Measurements from ENCODE around the gene NOC2L. TPM values are rescaled to one million over a fixed set of nuclear protein-coding genes. Genes with fewer than 3 reads are reported as not detected.

The NOC2L gene
- total RNA-seq, 1 donor from 2014 or later = 121 TPM

DNA sequence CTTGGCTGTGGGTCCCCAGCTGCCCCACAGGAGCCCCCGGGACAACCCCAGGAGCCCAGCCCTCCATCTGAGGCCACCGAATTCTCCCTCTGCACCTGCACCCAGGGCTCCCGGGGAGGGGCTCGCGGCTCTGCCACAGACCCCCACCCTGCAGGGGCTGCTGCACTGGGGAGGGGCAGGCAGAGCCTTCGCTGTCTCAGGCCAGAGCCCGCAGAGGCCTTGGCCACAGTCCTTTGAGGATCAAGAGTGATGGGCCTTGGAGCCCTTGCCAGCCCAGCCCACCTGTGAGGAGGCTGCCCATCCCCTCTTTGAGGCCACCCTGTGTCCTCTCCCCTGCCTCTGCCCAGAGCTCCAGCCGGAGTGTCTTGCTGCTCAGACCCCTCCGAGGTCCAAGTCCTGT lies 16.3 kb upstream of the NOC2L start:
- no peak for DNase-seq (ENCODE audit: low read depth, low spot score)

DNA sequence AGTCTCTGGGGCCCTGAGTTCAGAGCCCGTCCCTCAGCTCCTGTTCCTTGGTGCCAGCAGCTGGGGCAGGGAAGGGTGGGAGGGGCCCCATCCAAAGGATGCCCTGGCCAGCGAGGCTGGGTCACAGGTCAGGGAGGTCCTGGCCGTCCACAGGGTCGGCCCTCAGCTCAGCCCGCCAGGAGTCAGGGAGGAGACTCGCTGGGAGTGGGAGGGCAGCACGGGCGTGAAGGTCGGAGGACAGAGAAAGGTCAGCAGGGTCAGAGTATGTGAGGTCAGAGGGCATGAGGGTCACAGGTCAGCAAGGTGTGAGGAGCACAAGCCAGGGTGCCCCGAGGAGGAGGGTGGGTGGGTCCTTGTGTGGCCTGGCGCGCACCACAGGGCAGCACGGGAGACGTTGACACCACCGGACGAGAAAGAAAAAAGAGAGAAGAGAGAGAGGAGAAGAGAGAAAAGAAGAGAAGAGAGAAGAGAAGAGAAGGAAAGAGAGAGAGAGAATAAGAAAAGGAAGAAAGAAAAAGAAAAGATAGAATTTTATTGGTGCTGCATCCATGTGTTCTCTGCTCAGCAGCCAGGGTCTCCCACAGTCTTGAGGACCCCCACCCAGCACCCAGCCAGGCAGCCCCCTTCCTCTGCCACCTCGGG lies 15.8 kb upstream of the NOC2L start:
- no peak for DNase-seq (ENCODE audit: low read depth, low spot score)

DNA sequence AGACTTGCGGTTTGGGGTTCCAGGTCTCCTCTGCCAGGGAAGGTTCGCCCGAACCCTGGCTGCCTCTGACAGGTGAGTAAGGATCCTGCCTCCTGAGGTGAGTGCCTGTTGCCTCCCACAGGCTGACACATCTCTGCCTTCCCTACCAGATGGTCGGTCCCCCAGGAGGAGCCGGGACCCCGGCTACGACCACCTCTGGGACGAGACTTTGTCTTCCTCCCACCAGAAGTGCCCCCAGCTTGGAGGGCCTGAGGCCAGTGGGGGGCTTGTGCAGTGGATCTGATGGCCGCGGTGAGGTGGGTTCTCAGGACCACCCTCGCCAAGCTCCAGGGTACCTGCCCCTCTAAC lies 15.2 kb upstream of the NOC2L start:
- no peak for DNase-seq (ENCODE audit: low read depth, low spot score)

DNA sequence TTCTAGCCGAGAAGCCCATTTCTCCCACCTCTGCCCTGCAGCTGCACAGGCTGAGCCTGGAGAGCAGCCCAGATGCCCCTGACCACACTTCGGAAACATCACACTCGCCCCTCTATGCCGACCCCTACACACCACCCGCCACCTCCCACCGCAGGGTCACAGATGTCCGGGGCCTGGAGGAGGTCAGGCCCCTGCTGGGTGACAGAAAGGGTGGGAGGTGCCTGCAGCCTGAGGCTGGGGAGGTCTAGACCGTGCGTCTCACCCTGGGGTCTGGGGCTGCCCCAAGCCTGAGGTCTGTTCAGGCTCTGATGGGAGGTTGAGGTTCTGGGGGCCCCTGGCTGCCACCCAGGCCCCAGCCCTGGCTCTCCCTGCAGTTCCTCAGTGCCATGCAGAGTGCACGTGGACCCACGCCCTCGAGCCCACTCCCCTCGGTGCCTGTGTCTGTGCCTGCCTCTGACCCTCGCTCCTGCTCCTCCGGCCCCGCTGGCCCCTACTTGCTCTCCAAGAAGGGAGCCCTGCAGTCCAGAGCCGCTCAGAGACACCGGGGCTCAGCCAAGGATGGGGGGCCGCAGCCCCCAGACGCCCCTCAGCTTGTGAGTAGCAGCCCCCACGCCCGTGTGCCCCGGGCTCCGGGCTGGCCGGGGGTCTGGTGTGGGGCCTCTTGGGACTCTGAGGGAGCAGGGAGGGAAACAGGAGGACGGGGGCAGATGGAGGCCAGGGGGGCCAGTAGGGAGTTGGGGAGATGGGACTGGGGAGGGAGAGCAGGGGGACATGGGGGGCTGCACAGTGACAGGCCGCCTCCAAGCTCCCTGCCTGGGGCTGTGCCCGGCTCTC lies 14.6 kb upstream of the NOC2L start:
- DNase-seq (ENCODE audit: low read depth, low spot score) = no peak

DNA sequence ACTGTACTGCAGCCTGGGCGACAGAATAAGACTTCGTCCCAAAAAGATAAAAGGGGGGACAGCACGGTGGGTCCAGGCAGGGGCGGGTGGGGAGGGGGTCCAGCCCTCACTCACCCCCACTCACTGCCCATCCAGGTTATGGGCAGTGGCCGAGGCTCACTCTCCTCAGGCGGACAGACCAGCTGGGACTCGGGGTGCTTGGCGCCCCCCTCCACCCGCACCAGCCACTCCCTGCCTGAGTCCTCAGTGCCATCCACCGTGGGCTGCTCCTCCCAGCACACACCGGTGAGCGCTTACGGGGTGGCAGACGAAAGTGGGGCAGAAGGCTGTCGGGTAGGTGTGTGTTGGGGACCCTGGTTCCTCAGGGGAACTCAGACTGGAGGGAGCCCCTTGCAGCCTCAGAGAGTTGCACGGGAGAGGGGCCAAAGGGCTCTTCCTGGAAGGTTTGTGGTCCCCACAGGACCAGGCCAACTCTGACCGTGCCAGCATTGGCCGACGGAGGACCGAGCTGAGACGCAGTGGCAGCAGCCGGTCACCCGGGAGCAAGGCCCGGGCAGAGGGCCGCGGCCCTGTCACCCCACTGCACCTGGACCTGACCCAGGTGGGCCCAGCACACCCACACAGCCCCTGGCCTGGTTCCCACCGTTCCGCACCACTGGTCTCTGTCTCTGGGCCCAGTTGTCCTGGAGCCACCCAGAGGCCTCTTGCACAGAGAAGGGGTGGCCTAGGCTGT lies 13.8 kb upstream of the NOC2L start:
- DNase-seq (ENCODE audit: low read depth, low spot score) = no peak

DNA sequence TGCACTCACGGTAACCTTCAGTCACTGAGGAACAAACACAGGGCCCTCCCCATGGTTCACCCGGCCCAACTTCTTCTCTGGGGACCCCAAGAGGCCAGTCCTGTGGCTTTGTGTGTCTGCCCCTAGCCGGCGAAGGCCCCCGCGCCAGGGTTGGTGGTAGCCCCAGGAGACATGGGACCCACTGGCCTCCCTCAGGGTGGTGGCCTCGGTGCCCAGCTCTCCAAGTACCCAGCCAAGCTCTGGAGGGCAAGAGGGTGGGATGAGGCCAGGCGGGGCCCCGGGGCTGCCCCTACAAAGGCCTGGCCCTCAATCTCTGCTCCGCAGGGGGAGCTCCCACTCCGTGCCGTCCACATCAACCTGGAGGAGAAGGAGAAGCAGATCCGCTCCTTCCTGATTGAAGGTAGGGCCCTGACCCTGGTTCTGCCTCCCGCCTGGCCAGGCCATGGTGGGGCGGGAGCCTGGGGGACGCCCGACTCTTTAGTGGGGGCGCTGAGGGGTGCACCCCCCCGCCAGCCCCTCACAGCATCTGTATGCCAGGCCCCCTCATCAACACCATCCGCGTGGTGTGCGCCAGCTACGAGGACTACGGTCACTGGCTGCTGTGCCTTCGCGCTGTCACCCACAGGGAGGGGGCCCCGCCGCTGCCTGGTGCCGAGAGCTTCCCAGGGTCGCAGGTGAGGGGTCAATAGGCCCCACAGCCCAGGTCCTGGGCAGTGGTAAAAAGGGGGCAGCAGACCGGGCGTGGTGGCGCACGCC lies 12.9 kb upstream of the NOC2L start:
- DNase-seq (ENCODE audit: low read depth, low spot score) = no peak

DNA sequence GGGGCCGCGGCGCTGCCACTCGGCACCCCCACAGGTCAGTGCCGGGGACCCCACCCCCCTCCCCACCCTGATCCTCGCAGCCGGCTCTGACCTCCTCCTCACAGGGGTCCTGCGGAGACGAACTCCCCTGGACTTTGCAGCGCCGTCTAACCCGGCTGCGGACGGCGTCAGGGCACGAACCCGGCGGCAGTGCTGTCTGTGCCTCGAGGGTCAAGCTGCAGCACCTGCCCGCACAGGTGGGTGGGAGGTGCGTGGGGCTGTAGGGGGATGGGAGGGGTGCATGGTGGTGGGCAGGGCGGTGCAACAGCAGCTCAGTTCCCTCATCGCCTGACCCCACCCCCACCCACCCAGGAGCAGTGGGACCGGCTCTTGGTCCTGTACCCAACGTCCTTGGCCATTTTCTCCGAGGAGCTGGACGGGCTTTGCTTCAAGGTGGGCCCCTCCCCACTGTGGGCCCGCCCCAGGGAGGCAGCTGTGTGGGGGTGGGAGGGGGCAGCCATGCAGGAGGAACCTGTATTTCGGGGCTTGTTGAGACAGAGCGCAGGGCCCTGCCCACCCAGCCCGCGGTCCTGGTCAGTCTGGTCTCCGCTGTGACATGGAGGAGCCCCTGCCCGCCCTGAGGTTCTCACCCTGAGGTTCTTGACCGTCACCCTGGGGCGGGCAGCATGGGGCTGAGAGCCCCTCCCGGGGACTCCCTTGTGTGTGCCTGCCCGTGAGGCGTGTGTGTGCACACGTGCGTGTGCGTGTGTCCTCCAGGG lies 12.1 kb upstream of the NOC2L start:
- no peak for DNase-seq (ENCODE audit: low read depth, low spot score)

DNA sequence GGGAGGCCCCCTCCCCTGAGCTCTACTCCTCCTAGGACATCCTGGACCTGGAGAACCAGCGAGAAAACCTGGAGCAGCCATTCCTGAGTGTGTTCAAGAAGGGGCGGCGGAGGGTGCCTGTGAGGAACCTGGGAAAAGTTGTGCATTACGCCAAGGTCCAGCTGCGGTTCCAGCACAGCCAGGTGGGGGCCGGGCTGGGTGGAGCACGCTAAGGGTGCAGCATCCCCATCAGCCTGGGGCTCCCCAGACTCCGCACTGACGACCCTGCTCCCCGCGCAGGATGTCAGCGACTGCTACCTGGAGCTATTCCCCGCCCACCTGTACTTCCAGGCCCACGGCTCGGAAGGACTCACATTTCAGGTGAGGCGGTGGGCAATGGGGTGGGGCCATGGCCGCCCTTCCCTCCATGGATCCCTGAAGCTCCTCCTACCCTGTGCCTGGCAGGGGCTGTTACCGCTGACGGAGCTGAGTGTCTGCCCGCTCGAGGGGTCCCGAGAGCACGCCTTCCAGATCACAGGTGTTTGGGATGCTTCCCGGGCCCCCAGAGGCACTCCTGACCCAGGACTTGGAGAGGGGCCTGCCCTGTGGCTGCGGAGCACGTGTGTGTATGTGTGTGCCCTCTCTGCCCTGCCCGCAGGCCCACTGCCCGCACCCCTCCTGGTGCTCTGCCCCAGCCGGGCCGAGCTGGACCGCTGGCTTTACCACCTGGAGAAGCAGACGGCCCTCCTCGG lies 11.4 kb upstream of the NOC2L start:
- DNase-seq (ENCODE audit: low read depth, low spot score) = no peak

DNA sequence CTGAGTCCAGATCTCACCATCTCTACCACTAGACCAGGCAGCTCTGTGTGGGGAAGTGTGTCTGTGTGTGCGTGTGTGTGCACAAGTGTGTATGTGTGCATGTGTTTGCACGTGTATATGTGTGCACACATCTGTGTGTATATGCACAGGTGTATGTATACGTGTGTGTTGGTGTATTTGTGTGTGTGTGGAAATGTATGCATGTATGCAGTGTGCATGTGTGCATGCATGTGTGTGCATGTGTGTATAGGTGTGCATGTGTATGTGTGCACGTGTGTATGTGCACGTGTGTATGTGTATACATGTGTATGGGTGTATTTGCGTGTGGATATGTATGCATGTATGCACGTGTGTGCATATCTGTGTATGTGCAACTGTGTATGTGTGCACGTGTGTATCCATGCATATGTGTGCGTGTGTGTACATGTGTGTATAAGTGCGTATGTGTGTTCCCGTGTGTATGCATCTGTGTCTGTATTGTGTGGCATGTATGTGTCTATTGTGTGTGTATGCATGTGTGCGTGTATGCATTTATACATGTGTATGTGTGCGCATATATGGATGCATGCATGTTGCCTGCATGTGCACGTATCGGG lies 10.3 kb upstream of the NOC2L start:
- DNase-seq (ENCODE audit: low read depth, low spot score) = no peak

DNA sequence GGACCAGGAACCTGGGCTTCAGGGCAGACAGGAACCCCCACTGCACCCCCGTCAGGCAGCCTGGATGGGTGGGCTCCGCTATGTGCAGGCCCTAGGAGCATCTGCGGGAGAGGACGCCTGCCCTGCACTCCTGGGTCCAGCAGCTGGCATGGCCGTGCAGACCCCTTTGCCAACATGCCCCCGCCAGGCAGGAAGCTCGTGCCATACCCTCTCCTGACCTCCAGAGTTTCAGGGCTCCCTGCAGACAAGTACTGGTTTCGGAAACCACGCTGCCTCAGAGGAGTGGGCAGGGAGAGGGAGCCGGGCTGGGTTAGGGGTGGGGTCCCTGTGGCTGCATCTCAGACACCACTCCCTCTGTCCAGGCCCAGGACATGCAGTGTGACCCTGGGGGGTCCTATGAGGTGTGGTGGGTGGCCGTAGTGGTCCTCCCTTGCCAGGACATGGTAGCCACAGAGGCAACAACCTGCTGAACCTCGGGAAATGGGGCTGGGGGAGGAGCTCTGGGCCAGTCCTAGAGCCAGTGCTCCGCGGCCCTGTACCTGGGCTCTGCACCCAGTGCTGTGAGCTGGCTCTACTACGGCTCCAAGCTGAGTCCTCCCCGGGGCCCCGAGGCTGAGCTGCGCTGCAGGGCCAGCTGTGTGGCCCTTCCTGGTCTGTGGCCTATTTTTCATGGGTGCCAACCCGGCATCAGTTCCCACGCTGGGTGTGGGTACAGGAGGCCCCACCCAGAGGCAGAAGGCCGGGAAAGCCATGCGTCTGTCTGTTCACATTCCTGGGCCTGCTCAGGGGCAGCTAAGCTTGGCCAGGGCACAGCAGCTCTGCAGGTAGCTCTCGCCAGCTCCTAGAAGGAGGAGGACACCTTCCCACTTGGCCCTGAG lies 8.6 kb upstream of the NOC2L start:
- DNase-seq (ENCODE audit: low read depth, low spot score) = no peak

DNA sequence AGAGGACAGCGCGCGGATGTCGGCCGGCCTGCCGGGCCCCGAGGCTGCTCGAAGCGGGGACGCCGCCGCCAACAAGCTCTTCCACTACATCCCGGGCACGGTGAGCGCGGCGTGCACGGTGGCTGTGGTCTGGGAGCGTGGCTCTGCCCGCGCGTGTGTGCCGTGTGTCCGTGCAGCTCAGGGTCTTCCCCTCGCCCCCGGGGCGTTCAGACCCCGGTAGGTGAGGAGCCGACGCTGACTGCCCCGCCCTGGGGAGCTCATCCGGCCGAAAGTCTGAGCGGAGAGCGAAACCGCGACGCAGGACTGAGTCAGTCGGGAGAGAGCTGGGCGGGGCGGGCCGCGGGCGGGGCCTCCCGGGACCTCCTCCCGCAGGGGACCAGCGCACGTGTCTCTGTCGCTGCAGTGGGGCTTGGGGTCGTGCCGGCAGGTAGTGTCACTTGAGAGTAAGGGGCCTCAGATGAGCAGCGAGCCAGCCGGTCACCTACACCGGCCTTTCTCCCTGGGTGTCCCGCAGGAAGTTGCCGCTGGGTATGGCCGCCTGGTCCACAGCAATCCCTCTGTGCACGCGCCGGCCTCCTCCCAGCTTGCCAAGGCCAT lies 7.7 kb upstream of the NOC2L start:
- no peak for DNase-seq (ENCODE audit: low read depth, low spot score)

DNA sequence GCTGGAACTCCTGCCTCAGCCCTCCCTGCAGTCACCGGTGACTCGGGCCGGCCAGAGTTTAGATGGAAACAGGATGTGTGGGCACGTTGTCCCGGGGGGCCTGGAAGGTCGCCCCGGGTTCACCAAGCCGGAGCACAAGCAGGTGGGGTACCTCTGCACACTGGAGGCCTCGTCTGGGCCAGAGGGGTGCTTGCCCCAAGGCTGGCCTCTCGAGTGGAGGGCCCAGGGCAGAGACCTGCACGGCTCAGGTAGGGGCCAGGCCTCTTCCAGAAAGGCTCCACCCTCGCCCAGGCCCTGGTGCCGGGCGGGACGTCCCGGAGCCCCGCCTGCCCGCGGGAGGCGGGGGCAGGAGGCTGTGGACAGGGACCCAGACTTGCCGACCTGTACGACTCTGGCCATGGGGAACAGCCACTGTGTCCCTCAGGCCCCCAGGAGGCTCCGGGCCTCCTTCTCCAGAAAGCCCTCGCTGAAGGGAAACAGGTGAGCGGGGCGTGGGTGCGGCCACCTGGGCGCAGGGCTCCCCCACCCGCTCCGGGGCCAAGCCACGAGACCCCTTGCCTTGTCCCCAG lies 7.2 kb upstream of the NOC2L start, which contains the start of gene PLEKHN1:
Gene PLEKHN1 (plus strand): TSS at position 348 of the 569 bp plus-strand sequence. CDS start 50 bp downstream, at position 398.
- DNase-seq (ENCODE audit: low read depth, low spot score) = no peak

DNA sequence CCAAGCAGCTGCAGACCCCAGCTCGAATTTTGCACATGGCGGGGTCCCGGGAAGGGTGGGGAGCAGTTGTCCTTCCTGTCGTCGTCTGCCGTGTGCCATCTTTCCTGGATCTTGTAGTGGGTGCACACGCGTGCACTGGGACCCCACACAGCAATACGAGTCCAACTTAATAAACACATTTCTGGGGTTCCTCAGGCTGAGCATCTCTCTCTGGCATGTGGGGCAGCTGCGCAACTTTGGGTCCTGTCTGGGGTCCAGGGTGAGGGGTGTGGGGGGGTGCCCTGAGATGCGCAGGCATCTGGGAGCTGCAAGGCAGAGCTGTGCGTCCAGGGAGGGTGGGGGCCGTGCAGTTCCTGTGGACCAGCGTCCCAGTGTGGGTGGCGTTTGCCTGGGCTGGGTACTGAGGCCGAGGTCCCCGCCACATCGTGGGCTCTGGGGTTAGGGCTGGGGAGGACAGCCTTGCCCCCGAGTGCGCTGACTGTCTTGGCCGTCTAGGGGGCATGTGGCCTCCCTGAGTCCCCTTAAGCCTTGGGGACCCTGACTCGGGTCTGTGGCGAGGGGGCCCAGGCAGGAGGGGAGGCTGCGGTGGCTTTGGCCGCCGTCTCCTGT lies 6.6 kb upstream of the NOC2L start:
- DNase-seq (ENCODE audit: low read depth, low spot score) = no peak

DNA sequence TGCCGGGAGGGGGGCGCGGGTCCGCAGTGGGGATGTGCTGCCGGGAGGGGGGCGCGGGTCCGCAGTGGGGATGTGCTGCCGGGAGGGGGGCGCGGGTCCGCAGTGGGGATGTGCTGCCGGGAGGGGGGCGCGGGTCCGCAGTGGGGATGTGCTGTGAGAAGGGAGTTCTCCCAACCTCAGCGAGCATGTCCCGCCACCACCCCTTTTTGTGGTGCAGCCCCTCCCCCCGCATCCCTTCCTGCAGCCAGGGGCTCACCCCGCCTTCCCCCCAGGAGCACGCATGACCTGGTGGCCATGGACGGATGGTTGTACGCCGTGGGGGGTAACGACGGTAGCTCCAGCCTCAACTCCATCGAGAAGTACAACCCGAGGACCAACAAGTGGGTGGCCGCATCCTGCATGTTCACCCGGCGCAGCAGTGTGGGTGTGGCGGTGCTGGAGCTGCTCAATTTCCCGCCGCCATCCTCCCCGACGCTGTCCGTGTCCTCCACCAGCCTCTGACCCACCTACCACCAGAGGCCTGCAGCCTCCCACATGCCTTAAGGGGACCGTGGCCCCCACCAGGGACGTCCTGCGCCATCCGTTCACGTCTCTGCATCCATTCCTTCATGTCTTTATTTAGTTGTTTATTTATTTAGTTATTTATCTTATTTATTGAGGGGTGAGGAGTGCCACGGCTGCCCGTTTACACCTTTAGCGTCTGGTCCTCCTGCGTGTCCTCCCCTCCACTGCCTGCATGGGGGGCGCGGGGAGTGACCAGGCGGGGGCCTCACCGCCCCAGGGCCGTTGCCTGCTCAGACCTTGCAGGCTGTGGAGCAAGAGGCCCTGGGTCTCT lies 5.9 kb upstream of the NOC2L start:
- DNase-seq (ENCODE audit: low read depth, low spot score) = no peak

DNA sequence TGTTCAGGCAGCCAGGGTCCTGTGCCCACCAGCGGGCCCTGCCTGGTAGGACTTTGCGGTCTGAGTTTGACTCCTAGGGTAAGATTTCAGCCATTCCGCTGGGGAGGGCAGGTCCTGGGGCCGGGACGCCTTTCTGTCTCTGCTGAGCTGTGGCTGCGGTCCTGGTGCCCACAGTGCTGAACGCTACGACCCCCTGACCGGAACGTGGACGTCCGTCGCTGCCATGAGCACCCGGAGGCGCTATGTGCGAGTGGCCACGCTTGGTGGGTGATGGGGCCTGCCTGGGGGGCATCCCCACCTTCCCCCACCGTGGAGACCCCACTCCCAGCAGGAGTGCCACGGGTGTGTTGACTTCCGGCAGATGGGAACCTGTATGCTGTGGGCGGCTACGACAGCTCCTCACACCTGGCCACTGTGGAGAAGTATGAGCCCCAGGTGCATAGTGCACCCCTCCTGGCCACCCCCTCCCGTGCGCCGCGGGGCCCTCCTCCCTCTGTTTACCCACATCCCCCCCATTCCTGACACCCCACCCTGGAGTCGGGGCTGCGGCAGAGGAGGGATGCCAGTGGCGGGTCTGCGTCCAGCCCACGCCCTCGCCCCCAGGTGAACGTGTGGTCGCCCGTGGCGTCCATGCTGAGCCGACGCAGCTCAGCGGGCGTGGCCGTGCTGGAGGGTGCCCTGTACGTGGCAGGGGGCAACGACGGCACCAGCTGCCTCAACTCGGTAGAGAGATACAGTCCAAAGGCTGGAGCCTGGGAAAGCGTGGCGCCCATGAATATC lies 4.9 kb upstream of the NOC2L start:
- DNase-seq (ENCODE audit: low read depth, low spot score) = no peak

DNA sequence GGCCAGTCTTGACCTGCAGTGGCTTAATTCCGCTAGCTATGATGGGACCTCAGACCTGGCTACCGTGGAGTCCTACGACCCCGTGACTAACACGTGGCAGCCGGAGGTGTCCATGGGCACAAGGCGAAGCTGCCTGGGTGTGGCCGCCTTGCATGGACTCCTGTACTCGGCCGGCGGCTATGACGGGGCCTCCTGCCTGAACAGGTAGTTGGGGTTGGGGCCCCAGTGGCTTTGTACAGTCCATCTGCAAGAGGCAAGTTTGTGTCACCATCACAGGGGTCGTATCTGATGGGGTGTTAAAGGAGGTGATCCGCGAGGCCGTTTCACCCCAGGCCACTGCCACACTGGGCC lies 4.2 kb upstream of the NOC2L start:
- DNase-seq (ENCODE audit: low read depth, low spot score) = no peak
